GM12878 (cell line): ENCODE data around the gene ITGB2. TPM values are rescaled to one million over a fixed set of nuclear protein-coding genes. Genes with fewer than 3 reads are reported as not detected.

Experiments
- ATAC-seq: fragments of 200-7000 bp; cut with Tn5 transposase; 3 replicates; pipeline ENCODE4 v1.9.1; 2020; ENCODE audit warnings: mild to moderate bottlenecking, moderate library complexity
- BruUV-seq: library from RNA; stranded (reverse); fragments of 400-500 nt; replicated peaks from 2 replicates; lab custom pipeline; 2021; lab: Mats Ljungman, UMichigan
- CTCF ChIA-PET: fragments of 300-600 bp; sonication (Branson Sonifier 250); formaldehyde crosslinking; extraction: SDS; loops from one replicate; lab custom pipeline; 2021; ENCODE audit warnings: inconsistent platforms; lab: Yijun Ruan, JAX
- POLR2A ChIA-PET: fragments of 350-600 bp; formaldehyde crosslinking; extraction: SDS; loops from one replicate; lab custom pipeline; 2021; ENCODE audit warnings: inconsistent platforms; lab: Charles Lee
- RAD21 ChIA-PET: fragments of 300-600 bp; sonication (Branson Sonifier 250); formaldehyde crosslinking; loops from one replicate; lab custom pipeline; 2023; ENCODE audit warnings: antibody characterized with exemption; ENCODE audit not compliant: unreplicated experiment; lab: Charles Lee
- SMC1A ChIA-PET: fragments of 300-600 bp; sonication (Branson Sonifier 250); formaldehyde crosslinking; loops from one replicate; lab custom pipeline; 2023; ENCODE audit not compliant: unreplicated experiment, uncharacterized antibody; lab: Charles Lee
- DNase-seq: peaks from one replicate; pipeline ENCODE4 v3.0.0-alpha.2; 2011; ENCODE audit warnings: low read depth, low spot score
- FAIRE-seq: peaks from 3 replicates; lab custom pipeline; 2011; peaks lifted over from hg19 to GRCh38; lab: Jason Lieb, UNC
- H2AFZ ChIP-seq: 2 replicates; pipeline ENCODE4 v1.6.0; 2011; ENCODE audit warnings: low read depth, low read length, control low read depth; ENCODE audit not compliant: control insufficient read depth
- H3K27ac ChIP-seq: 2 replicates; pipeline ENCODE4 v1.5.1; 2011; ENCODE audit warnings: control low read depth; ENCODE audit not compliant: control insufficient read depth, insufficient read depth
- H3K27me3 ChIP-seq, 2 experiments: replicated peaks in 1 of 2; 2 replicates each; pipeline versions ENCODE4 v1.6.0 to v1.6.1; 2011; ENCODE audit warnings: low read length in 1 of 2; ENCODE audit not compliant: control insufficient read depth in 2 of 2, insufficient read depth in 2 of 2
- H3K36me3 ChIP-seq, 2 experiments: 2 replicates each; pipeline ENCODE4 v1.5.1; 2011; ENCODE audit warnings: low read length in 1 of 2; ENCODE audit not compliant: control insufficient read depth in 2 of 2, insufficient read depth in 2 of 2
- H3K4me1 ChIP-seq: 2 replicates; pipeline ENCODE4 v1.6.1; 2011; ENCODE audit warnings: mild to moderate bottlenecking, low read length, moderate library complexity, mixed read lengths; ENCODE audit not compliant: control insufficient read depth, insufficient read depth
- H3K4me2 ChIP-seq: 2 replicates; pipeline ENCODE4 v1.6.0; 2011; ENCODE audit warnings: control low read depth; ENCODE audit not compliant: control insufficient read depth, insufficient read depth
- H3K4me3 ChIP-seq: fragments of 200-600 bp; sonication (generic); 2 replicates; pipeline ENCODE4 v1.5.1; 2016
- H3K79me2 ChIP-seq: 2 replicates; pipeline ENCODE4 v1.6.0; 2011; ENCODE audit warnings: low read length; ENCODE audit not compliant: control insufficient read depth, insufficient read depth
- H3K9ac ChIP-seq: 2 replicates; pipeline ENCODE4 v1.8.0; 2011; ENCODE audit warnings: low read length, control low read depth, mixed read lengths; ENCODE audit not compliant: control insufficient read depth, insufficient read depth
- H3K9me3 ChIP-seq: replicated peaks from 3 replicates; pipeline ENCODE4 v1.5.1; 2011; ENCODE audit warnings: mild to moderate bottlenecking, low read length; ENCODE audit not compliant: control insufficient read depth, insufficient read depth
- H4K20me1 ChIP-seq: 2 replicates; pipeline ENCODE4 v1.6.0; 2011; ENCODE audit not compliant: control insufficient read depth, insufficient read depth
- BCL11A ChIP-seq: IDR thresholded peaks from 2 replicates; pipeline ENCODE4 v1.6.1; 2011; ENCODE audit warnings: low read depth, low read length
- CREM ChIP-seq: IDR thresholded peaks from 2 replicates; pipeline ENCODE4 v1.6.1; 2014; ENCODE audit warnings: antibody characterized with exemption, low read depth
- DPF2 ChIP-seq: fragments of 450-650 bp; IDR thresholded peaks from 2 replicates; pipeline ENCODE4 v1.6.1; 2017; ENCODE audit warnings: mild to moderate bottlenecking
- KLF5 ChIP-seq: fragments of 450-650 bp; IDR thresholded peaks from 2 replicates; pipeline ENCODE4 v1.6.1; 2014; ENCODE audit warnings: mild to moderate bottlenecking; ENCODE audit not compliant: partially characterized antibody
- NRF1 ChIP-seq: conservative IDR thresholded peaks from 2 replicates; pipeline ENCODE4 v1.6.1; 2011; ENCODE audit warnings: mild to moderate bottlenecking, low read depth, low read length, improper control_type of control experiment
- PBX3 ChIP-seq: IDR thresholded peaks from 2 replicates; pipeline ENCODE4 v1.6.1; 2011; ENCODE audit warnings: mild to moderate bottlenecking, low read depth, low read length, moderate library complexity; ENCODE audit not compliant: insufficient replicate concordance
- PRDM15 ChIP-seq: fragments of 450-650 bp; formaldehyde crosslinking; IDR thresholded peaks from 2 replicates; pipeline ENCODE4 v1.4.0; 2020; ENCODE audit warnings: mild to moderate bottlenecking, moderate library complexity
- RCOR1 ChIP-seq: conservative IDR thresholded peaks from 2 replicates; pipeline ENCODE4 v1.6.1; 2012; ENCODE audit warnings: low read depth, low read length, improper control_type of control experiment
- SMAD1 ChIP-seq: fragments of 450-650 bp; IDR thresholded peaks from 2 replicates; pipeline ENCODE4 v1.6.1; 2018; ENCODE audit warnings: mild to moderate bottlenecking, low read depth; ENCODE audit not compliant: partially characterized antibody
- SUPT20H ChIP-seq: IDR thresholded peaks from 2 replicates; pipeline ENCODE4 v1.6.1; 2011; ENCODE audit warnings: low read depth, mild to moderate bottlenecking, low read length, moderate library complexity, borderline replicate concordance; ENCODE audit not compliant: control insufficient read depth
- TCF12 ChIP-seq: IDR thresholded peaks from 2 replicates; pipeline ENCODE4 v1.6.1; 2011; ENCODE audit warnings: low read depth, mild to moderate bottlenecking, low read length
- USF2 ChIP-seq: IDR thresholded peaks from 2 replicates; pipeline ENCODE4 v1.6.1; 2011; ENCODE audit warnings: low read depth, low read length, improper control_type of control experiment, borderline replicate concordance
- ZBTB11 ChIP-seq: fragments of 450-650 bp; formaldehyde crosslinking; IDR thresholded peaks from 2 replicates; pipeline ENCODE4 v1.5.0; 2022; ENCODE audit warnings: mild to moderate bottlenecking, missing genetic modification characterization
- ZSCAN29 ChIP-seq: fragments of 450-650 bp; IDR thresholded peaks from 2 replicates; pipeline ENCODE4 v1.6.1; 2017; ENCODE audit warnings: mild to moderate bottlenecking, moderate library complexity
- WGBS: methylation state at CpG from one replicate; pipeline ENCODE4 v1.1.6; 2016; ENCODE audit warnings: low lambda C conversion rate; ENCODE audit not compliant: insufficient replicate concordance, insufficient coverage; ENCODE audit errors: missing lambda C conversion rate; 5-methylcytosine and 5-hydroxymethylcytosine counted together
- in situ Hi-C: fragments of 300-500 bp; cut with MboI; formaldehyde crosslinking; loops from 9 replicates; pipeline ENCODE4 v1.14.3; 2018; ENCODE audit warnings: mixed read lengths
- intact Hi-C: fragments of 100-400 bp; cut with micrococcal nuclease; formaldehyde crosslinking; loops from one replicate; pipeline ENCODE4 v1.14.2; 2022; ENCODE audit not compliant: unreplicated experiment
- polyA plus RNA-seq, 11 experiments: library from polyadenylated mRNA; depleted of rRNA in 4 of 11; unstranded in 6 of 11; stranded (reverse) in 5 of 11; fragments of >200 nt; fragmentation: Nextera tagmentation in 4 of 11; fragmentation: Illumina TruSeq in 1 of 11; extraction: Ambion mirVana in 4 of 11; extraction: Trizol in 1 of 11; gene quantifications; 1 replicate in 1 of 11; 2 replicates in 10 of 11; pipeline versions ENCODE4 v1.2.1 to v1.2.3, GENCODE V29; 2011 to 2016; ENCODE audit warnings: inconsistent platforms in 2 of 11, missing spikeins in 2 of 11, low read depth in 1 of 11
- total RNA-seq, 4 experiments: library from RNA; depleted of rRNA in 3 of 4; stranded (reverse); fragments of >200 nt in 3 of 4; fragmentation: Illumina TruSeq in 1 of 4; extraction: Trizol in 1 of 4; gene quantifications; 2 replicates each; pipeline versions ENCODE4 v1.2.1 to v1.2.3, GENCODE V29; 2013 to 2021

The ITGB2 gene
- total and polyA plus RNA-seq, 10 of the 15 experiments (the other 5 are each of a cell fraction or from before 2014, with no cell fraction given) = 8.0 to 172 (median 58.9) TPM

DNA sequence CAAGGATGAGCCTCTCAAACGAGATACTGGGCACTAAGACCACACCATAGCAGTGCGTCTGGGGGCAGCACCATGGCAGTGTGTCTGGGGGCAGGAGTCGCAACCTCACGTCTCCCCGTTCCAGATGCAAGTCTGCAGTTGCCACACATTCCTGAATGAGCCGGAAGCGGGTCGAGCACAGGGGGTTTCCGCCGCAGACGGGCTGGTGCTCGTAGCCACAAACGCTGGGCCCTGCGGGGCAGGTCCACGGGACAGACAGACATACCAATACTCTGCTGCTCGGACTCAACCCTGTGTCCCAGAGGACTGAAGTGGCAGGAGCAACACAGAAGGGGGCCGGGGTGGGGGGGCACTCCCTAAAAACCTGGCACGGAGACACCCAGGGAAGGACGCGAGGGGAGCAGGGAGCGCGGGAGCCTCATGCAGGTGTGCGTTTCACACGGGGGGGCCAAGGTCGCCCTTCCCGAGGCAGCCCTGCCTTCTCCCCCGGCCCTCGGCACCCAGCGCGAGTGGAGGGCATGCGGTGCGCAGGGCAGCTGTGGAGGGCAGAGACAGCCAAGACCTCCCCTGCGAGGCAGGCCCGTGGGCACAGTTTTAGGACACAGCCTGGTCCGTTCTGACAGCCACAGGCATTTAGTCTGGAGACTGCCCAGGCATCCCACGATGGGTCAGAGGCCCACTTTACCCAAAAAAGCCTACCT is 71.7 kb downstream of the ITGB2 start:
- 95% methylated on average over 35 of the region's 36 CpGs for WGBS
- Histone ChIP-seq H3K27me3 (no peaks in the 10 kb centered on the region; a peak in 1 of 4 replicates), H3K27ac (no peak overlapping the region), H4K20me1 (no peaks in the 10 kb centered on the region), H3K9ac (no peak overlapping the region), H3K79me2 (no peaks in the 10 kb centered on the region), H3K4me3 (no peak overlapping the region), H3K9me3 (no peaks in the 10 kb centered on the region), H3K4me2 (no peak overlapping the region), H2AFZ (no peak overlapping the region), H3K36me3 (peaks cover 0 to 20% of the 10 kb centered on the region in 2 experiments; a peak in 2 of 4 replicates), H3K4me1 (no peaks in the 10 kb centered on the region; the same call in 1 of the 2 replicates)
- ChIA-PET CTCF (no interaction called here), RAD21 (no interaction called here), SMC1A (no interaction called here), POLR2A (no interaction called here)
- DNase-seq (no peak), ATAC-seq (no peak), FAIRE-seq (no peak)
- intact Hi-C loops = no loop called here
- BruUV-seq = no TSS peak
- in situ Hi-C loops = no loop called here
- TF ChIP-seq DPF2 (no peak), SMAD1 (no peak), CREM (no peak), ZSCAN29 (no peak), RCOR1 (no peak), ZBTB11 (CRISPR knock-in tag) (no peak), PBX3 (no peak), USF2 (no peak), SUPT20H (no peak), KLF5 (no peak), PRDM15 (CRISPR knock-in tag) (no peak), NRF1 (no peak), BCL11A (no peak), TCF12 (no peak)
